Suprapubic skin (tissue), 4 donors: ENCODE results near the gene ST3GAL6.

Source experiments
- CTCF ChIP-seq, 2 donors: fragments of 200-600 bp in 1 of 2; fragments of 450-650 bp in 1 of 2; sonication (generic) in 1 of 2; IDR thresholded peaks; one replicate each; pipeline ENCODE4 v1.5.1; 2016 to 2019; ENCODE audit warnings: antibody characterized with exemption in 2 of 2, mild to moderate bottlenecking in 1 of 2, moderate library complexity in 1 of 2
- EP300 ChIP-seq: sonication (generic); formaldehyde crosslinking; IDR thresholded peaks from one replicate; pipeline ENCODE4 v1.6.1; 2017; ENCODE audit warnings: antibody characterized with exemption
- POLR2A ChIP-seq, 2 donors: fragments of 450-650 bp; IDR thresholded peaks; one replicate each; pipeline ENCODE4 v1.6.1; 2017; ENCODE audit warnings: antibody characterized with exemption in 2 of 2, mild to moderate bottlenecking in 2 of 2, moderate library complexity in 2 of 2
- POLR2AphosphoS5 ChIP-seq, 3 donors: sonication (generic); formaldehyde crosslinking; IDR thresholded peaks; one replicate each; pipeline ENCODE4 v1.6.1; 2017; ENCODE audit warnings: antibody characterized with exemption in 3 of 3

- TF ChIP-seq CTCF (IDR thresholded peaks at IDR 0.05) (no peak), EP300 (no peak), POLR2AphosphoS5 (IDR thresholded peaks at IDR 0.05) (no peak), POLR2A (IDR thresholded peaks at IDR 0.05) (no peak)
These were observed 24.0 kb downstream of the ST3GAL6 start for GRCh38 chr3:98787181-98787580.
